Inflammatory macrophage (primary cell): Measurements from ENCODE around the gene GAST.
"Not testable (repeated sequence)": the region's sequence is repeated elsewhere in the genome, so short reads cannot be mapped to it uniquely, and the experiment has no call there.

Source experiments
- DNase-seq, 2 donors: peaks; one replicate each; pipeline ENCODE4 v3.0.0-alpha.2; 2020 to 2022

The GAST gene

GRCh38 chr17:41684035-41684434 lies 28.1 kb upstream of the GAST start:
- no peak for DNase-seq

- not testable (repeated sequence) for DNase-seq
Measured at GRCh38 chr17:41685753-41686152, 26.4 kb upstream of the GAST start.

- DNase-seq, result peak; percentile 75 to 79
Measured at GRCh38 chr17:41686281-41686680, 25.9 kb upstream of the GAST start.

GRCh38 chr17:41687828-41688640 lies 24.1 kb upstream of the GAST start:
- peak in 1 of 2 donors; percentile 42 for DNase-seq

GRCh38 chr17:41688641-41689496 lies 23.3 kb upstream of the GAST start, which contains the start of gene EIF1:
TSS of gene EIF1 (plus strand) at chr17:41688885. CDS start at chr17:41689039, 154 bp downstream.
- DNase-seq, result peak; percentile 100

- peak; percentile 66 to 79 for DNase-seq
Measured at GRCh38 chr17:41689497-41690299, 22.4 kb upstream of the GAST start.

- DNase-seq, result no peak
Measured at GRCh38 chr17:41690497-41690896, 21.6 kb upstream of the GAST start.

GRCh38 chr17:41691031-41691777 lies 20.9 kb upstream of the GAST start:
- no peak for DNase-seq

- DNase-seq, result no peak
Measured at GRCh38 chr17:41692722-41693521, 19.2 kb upstream of the GAST start.

- no peak for DNase-seq
Measured at GRCh38 chr17:41695134-41695661, 16.9 kb upstream of the GAST start.

- peak; percentile 78 to 80 for DNase-seq
Measured at GRCh38 chr17:41695954-41696757, 16.0 kb upstream of the GAST start.

GRCh38 chr17:41697122-41697962 lies 14.8 kb upstream of the GAST start:
- peak; percentile 93 to 96 for DNase-seq

GRCh38 chr17:41700843-41701242 lies 11.3 kb upstream of the GAST start:
- DNase-seq, result not testable (repeated sequence)

GRCh38 chr17:41702712-41703111 lies 9.4 kb upstream of the GAST start:
- no peak for DNase-seq

- no peak for DNase-seq
Measured at GRCh38 chr17:41705271-41705991, 6.7 kb upstream of the GAST start.

- DNase-seq, result no peak
Measured at GRCh38 chr17:41707803-41708669, 4.1 kb upstream of the GAST start.

- DNase-seq, result no peak
Measured at GRCh38 chr17:41710472-41711090, 1.6 kb upstream of the GAST start.
